Left ventricle myocardium inferior (tissue), 1 donor: ENCODE measurements around the gene GATAD1. TPM values are rescaled to one million over a fixed set of nuclear protein-coding genes. Genes with fewer than 3 reads are reported as not detected.

Experiments
- DNase-seq: peaks from one replicate; pipeline ENCODE4 v3.0.0-alpha.2; 2020
- H3K27ac ChIP-seq: fragments of 200-600 bp; replicated peaks from 2 replicates; pipeline ENCODE4 v1.8.0; 2021
- H3K27me3 ChIP-seq: fragments of 200-600 bp; 2 replicates; pipeline ENCODE4 v1.8.0; 2021; ENCODE audit warnings: low read depth
- H3K36me3 ChIP-seq: fragments of 200-600 bp; 2 replicates; pipeline ENCODE4 v1.8.0; 2021
- H3K4me1 ChIP-seq: fragments of 200-600 bp; 2 replicates; pipeline ENCODE4 v1.8.0; 2021
- H3K4me3 ChIP-seq: fragments of 200-600 bp; 2 replicates; pipeline ENCODE4 v1.8.0; 2021; ENCODE audit warnings: mild to moderate bottlenecking, moderate library complexity
- H3K9me3 ChIP-seq: fragments of 200-600 bp; replicated peaks from 2 replicates; pipeline ENCODE4 v1.8.0; 2021
- intact Hi-C: fragments of 100-400 bp; cut with micrococcal nuclease; formaldehyde crosslinking; loops from one replicate; pipeline ENCODE4 v1.11.0; 2022
- total RNA-seq: library from RNA; stranded (reverse); fragmentation: NEBNext Ultra II Directional; extraction: Animal tissue kit (Norgen Biotek cat#: 25700); gene quantifications from one replicate; pipeline ENCODE4 v1.2.1, GENCODE V29; 2021
- TF ChIP-seq, protein P1 (sequence below): fragments of 200-600 bp; IDR thresholded peaks from 2 replicates; pipeline ENCODE4 v1.8.0; 2021; ENCODE audit warnings: antibody characterized with exemption, mild to moderate bottlenecking, borderline replicate concordance
- donor health status: DM: no; HTN: yes; CAD: no; lungs with severe emphysema.

GATAD1 gene
- total RNA-seq, 1 donor from 2014 or later, result 15.4 TPM

DNA sequence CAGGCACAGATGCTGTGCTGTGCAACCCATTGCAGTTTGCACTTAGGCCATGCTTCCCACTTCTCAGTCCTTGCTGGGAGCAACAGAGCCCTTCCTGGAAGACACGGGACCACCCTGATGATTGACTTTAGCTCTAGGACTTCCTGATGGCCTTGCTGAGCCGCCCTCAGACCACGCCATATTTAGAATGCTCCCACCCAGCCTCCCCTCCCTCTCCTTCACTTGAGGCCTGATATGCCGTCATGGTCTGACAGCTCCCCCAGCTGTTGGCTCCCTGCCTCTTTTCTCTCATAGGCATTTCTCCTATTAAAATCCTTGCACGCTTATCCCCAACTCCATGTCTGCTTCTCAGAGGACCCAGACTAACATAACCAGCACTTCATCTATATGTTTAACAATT lies 29.4 kb upstream of the GATAD1 start:
- Histone ChIP-seq H3K9me3 (no peaks in the 10 kb centered on the region), H3K27ac (no peak overlapping the region), H3K4me1 (no peaks in the 10 kb centered on the region), H3K36me3 (no peaks in the 10 kb centered on the region), H3K4me3 (no peak overlapping the region), H3K27me3 (peaks cover 5% of the 10 kb centered on the region)
- DNase-seq, result no peak
- TF ChIP-seq, protein P1, sequence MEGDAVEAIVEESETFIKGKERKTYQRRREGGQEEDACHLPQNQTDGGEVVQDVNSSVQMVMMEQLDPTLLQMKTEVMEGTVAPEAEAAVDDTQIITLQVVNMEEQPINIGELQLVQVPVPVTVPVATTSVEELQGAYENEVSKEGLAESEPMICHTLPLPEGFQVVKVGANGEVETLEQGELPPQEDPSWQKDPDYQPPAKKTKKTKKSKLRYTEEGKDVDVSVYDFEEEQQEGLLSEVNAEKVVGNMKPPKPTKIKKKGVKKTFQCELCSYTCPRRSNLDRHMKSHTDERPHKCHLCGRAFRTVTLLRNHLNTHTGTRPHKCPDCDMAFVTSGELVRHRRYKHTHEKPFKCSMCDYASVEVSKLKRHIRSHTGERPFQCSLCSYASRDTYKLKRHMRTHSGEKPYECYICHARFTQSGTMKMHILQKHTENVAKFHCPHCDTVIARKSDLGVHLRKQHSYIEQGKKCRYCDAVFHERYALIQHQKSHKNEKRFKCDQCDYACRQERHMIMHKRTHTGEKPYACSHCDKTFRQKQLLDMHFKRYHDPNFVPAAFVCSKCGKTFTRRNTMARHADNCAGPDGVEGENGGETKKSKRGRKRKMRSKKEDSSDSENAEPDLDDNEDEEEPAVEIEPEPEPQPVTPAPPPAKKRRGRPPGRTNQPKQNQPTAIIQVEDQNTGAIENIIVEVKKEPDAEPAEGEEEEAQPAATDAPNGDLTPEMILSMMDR, result no peak
- intact Hi-C loops, result no loop called here

DNA sequence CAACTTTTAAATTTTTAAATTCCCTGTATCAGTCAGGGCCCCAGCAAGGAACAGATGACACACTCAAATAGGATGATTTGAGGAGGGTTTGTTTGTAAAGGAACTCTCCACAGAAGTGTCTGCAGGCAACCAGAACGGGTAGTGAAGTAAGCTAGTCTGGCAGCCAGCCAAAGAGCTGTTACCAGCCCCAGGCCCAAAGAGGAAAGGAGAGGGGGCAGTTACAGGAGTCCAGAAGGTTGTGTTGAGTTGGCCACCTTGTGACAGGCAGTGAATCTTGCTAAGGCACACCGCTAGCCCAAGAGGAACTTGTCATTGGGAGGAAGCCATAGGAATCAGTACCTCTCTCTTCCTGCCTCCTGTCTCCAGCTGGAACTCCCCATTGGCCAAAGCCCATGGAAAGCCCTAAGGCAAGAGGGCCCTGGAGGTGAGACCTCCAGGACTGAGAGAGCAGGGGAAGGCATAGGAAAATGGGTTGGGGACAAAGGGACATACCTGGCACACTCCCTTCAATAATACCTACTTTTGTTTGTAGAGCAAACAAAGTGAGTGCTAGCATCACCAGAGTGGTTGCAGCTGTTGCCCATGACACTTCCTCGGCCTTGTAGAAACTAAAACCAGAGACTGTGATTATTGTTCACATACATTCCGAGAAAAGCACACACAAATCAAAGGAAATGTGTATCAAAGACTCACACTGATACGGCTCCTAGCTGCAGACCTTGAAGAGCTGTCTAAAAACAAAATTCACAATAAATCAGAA lies 25.4 kb upstream of the GATAD1 start:
- H3K36me3 ChIP-seq, result no peaks in the 10 kb centered on the region
- H3K27me3 ChIP-seq, result peaks cover 19% of the 10 kb centered on the region
- H3K4me3 ChIP-seq, result no peak overlapping the region
- TF ChIP-seq, protein P1, result no peak
- H3K4me1 ChIP-seq, result peaks cover 14% of the 10 kb centered on the region
- no peak for DNase-seq
- no peaks in the 10 kb centered on the region for H3K9me3 ChIP-seq
- intact Hi-C loops, result no loop called here
- H3K27ac ChIP-seq, result no peak overlapping the region

DNA sequence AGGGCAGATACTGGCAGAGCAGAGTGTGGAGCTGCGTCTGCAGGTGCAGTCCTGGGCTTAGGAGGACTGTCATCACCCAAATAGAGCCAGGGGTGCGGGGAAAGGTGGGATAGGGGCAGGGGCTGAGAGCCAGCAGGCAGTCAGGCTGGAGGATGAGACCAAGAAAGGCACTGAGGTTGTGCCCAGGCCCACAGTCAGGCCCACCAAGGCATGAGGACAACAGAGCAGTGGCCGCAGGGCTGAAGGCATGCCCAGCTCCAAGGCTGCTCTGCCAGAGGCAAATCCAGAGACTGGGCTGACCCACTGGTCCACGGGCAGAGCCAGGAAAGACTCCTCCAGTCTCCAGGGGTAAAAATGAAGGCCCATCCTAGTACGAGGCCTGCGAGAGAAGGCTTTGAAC lies 24.4 kb upstream of the GATAD1 start:
- DNase-seq, result no peak
- TF ChIP-seq, protein P1, result no peak
- H3K36me3 ChIP-seq, result no peaks in the 10 kb centered on the region

DNA sequence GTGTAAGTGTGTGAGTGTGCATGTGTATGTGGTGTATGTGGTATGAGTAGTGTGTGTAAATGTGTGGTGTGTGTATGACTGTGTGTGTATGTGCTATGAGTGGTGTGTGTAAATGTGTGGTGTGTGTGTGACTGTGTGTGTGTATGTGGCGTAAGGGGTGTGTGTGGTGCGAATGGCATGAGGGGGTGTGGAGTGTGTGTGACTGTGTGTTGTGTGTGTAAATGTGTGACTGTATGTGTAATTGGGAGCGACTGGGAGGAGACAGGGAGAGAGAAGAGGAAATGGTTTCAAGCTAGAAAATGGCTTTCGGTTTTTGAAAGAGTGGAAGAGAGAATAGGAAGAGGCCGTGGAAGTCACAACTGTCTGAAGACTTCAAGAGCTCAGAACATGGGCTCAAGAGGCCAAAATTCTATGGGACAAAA lies 23.6 kb upstream of the GATAD1 start:
- DNase-seq, result no peak
- H3K4me1 ChIP-seq, result peaks cover 14% of the 10 kb centered on the region
- TF ChIP-seq, protein P1, result no peak
- peak overlapping the region; percentile 68 for H3K4me3 ChIP-seq
- no peaks in the 10 kb centered on the region for H3K9me3 ChIP-seq
- peaks cover 25% of the 10 kb centered on the region for H3K27me3 ChIP-seq
- intact Hi-C loops, result no loop called here
- no peaks in the 10 kb centered on the region for H3K36me3 ChIP-seq
- peak overlapping the region; percentile 43 for H3K27ac ChIP-seq

More for the DNA sequence above, 24.4 kb upstream of the GATAD1 start:
- Histone ChIP-seq H3K27ac (no peak overlapping the region), H3K4me3 (no peak overlapping the region), H3K4me1 (peaks cover 14% of the 10 kb centered on the region), H3K27me3 (peaks cover 25% of the 10 kb centered on the region), H3K9me3 (no peaks in the 10 kb centered on the region)
- intact Hi-C loops, result no loop called here

DNA sequence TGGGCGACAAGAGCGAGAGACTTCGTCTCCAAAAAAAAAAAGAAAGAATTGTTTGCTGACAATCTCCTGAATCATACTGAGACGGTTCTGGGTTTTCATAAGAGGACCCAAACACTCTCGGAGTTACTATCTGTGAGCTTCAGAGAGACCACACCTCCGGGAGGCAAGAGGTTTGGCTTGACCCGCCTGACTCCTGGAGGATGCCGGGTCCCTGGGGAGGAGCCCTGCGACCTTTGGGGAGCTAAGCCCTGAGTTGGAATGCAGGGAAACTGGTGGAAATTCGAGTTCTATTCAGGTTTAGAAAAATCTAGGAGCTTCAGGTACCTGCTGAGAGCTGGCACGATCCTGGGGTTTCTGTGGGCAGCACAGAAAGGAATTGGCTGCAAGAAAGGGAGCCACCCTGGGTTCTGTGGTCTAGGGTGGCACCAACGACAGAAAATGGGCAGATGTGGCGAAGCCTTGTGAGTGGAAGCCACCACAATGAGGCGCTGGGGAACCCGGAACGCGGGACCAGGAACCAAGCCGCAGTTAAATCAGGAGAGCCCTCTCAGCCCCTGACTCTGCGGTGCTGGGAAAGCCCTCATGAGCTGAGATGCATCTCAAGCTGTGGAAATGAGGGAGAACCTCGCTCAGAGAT lies 21.9 kb upstream of the GATAD1 start:
- Histone ChIP-seq H3K27me3 (peaks cover 25% of the 10 kb centered on the region), H3K9me3 (no peaks in the 10 kb centered on the region), H3K4me1 (peaks cover 14% of the 10 kb centered on the region), H3K27ac (no peak overlapping the region), H3K36me3 (no peaks in the 10 kb centered on the region), H3K4me3 (no peak overlapping the region)
- TF ChIP-seq, protein P1, result no peak
- DNase-seq, result no peak
- intact Hi-C loops, result no loop called here
